HG03521 (cell line): ENCODE measurements around the gene PCNA.

ENCODE experiments used
- ATAC-seq: cut with Tn5 transposase; IDR thresholded peaks from one replicate; pipeline ENCODE4 v1.9.1; 2021; ENCODE audit warnings: mild to moderate bottlenecking, moderate library complexity; ENCODE audit not compliant: unreplicated experiment

The PCNA gene

DNA sequence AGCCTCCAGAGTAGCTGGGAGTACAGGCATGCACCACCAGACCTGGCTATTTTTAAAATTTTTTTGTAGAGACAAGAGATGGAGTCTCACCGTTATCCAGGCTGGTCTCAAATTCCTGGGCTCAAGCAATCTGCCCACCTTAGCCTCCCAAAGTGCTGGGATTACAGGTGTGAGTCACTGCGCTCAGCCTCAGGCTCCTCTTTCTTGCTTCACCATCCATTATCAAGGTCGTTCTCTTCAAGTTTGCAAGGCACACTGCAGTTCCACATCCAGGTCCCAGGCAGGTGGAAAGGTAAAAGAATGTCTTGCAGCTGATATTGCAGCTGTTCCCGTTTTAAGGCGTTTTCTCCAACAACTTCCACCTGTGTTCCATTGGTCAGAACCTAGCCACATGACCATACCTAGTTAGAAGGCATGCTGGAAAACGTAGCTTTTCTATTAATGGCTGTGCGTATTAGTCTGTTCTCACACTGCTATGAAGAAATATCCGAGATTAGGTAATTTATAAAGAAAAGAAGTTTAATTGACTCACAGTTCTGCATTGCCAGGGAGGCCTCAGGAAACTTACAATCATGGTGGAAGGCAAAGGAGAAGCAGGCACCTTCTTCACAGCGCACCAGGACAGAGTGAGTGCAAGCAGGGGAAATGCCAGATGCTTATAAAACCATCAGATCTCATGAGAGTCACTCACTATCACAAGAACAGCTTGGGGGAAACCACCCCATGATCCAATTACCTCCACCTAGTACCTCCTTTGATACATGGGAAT lies 51.7 kb downstream of the PCNA start:
- ATAC-seq, result no peak

GRCh38 chr20:5065879-5066383 lies 53.8 kb downstream of the PCNA start:
- ATAC-seq, result no peak

- ATAC-seq, result no peak
Observed at GRCh38 chr20:5065166-5065878, 54.4 kb downstream of the PCNA start.
